HG02973 (cell line): ENCODE data around the gene CTDSP1.

Experiments used
- ATAC-seq: cut with Tn5 transposase; IDR thresholded peaks from one replicate; pipeline ENCODE4 v1.9.1; 2021; ENCODE audit warnings: moderate library complexity; ENCODE audit not compliant: unreplicated experiment

Gene CTDSP1

GRCh38 chr2:218422403-218423086 is 22.9 kb downstream of the CTDSP1 start:
- ATAC-seq = no peak

GRCh38 chr2:218423584-218423983 is 23.9 kb downstream of the CTDSP1 start:
- no peak for ATAC-seq

- no peak for ATAC-seq
These were observed 25.9 kb downstream of the CTDSP1 start for GRCh38 chr2:218425531-218425930.

- no peak for ATAC-seq
These were observed 28.1 kb downstream of the CTDSP1 start for GRCh38 chr2:218427741-218428140.

GRCh38 chr2:218428846-218429558 is 29.3 kb downstream of the CTDSP1 start:
- ATAC-seq = no peak

- no peak for ATAC-seq
These were observed 30.4 kb downstream of the CTDSP1 start for GRCh38 chr2:218429911-218430692.

- ATAC-seq = no peak
These were observed 31.1 kb downstream of the CTDSP1 start for GRCh38 chr2:218430721-218431120.

GRCh38 chr2:218431878-218432277 is 32.2 kb downstream of the CTDSP1 start:
- no peak for ATAC-seq

GRCh38 chr2:218432676-218433365 is 33.2 kb downstream of the CTDSP1 start:
- no peak for ATAC-seq

- ATAC-seq = no peak
These were observed 34.8 kb downstream of the CTDSP1 start for GRCh38 chr2:218434456-218434855.

- ATAC-seq = no peak
These were observed 35.6 kb downstream of the CTDSP1 start for GRCh38 chr2:218435003-218435982.

- ATAC-seq = no peak
These were observed 37.3 kb downstream of the CTDSP1 start for GRCh38 chr2:218436992-218437391.

GRCh38 chr2:218437969-218438368 is 38.3 kb downstream of the CTDSP1 start:
- ATAC-seq = no peak

GRCh38 chr2:218438596-218438995 is 38.9 kb downstream of the CTDSP1 start:
- ATAC-seq = no peak

- no peak for ATAC-seq
These were observed 45.2 kb downstream of the CTDSP1 start for GRCh38 chr2:218444692-218445357.

GRCh38 chr2:218445602-218446001 is 45.9 kb downstream of the CTDSP1 start:
- no peak for ATAC-seq

GRCh38 chr2:218446547-218446946 is 46.9 kb downstream of the CTDSP1 start:
- ATAC-seq = no peak

- ATAC-seq = no peak
These were observed 47.4 kb downstream of the CTDSP1 start for GRCh38 chr2:218447072-218447471.

- no peak for ATAC-seq
These were observed 49.3 kb downstream of the CTDSP1 start for GRCh38 chr2:218448934-218449333.
